Ureter (tissue), 1 donor: ENCODE measurements around the gene DDX17. TPM values are rescaled to one million over a fixed set of nuclear protein-coding genes. Genes with fewer than 3 reads are reported as not detected.
A peak's percentile ranks its signal among the peaks of the same experiment; 100 is the strongest.

Source experiments
- DNase-seq: peaks from one replicate; pipeline ENCODE4 v3.0.0-alpha.2; 2020; ENCODE audit warnings: low spot score
- total RNA-seq: library from RNA; stranded (reverse); gene quantifications from one replicate; pipeline ENCODE4 v1.2.4, GENCODE V29; 2023
- donor health status: DM: yes; HTN: yes; CAD: no.

Gene DDX17
- total RNA-seq, 1 donor from 2014 or later, result 593 TPM

- DNase-seq, result no peak
These were observed 40.2 kb downstream of the DDX17 start for GRCh38 chr22:38465673-38466490.

- no peak for DNase-seq
These were observed 41.0 kb downstream of the DDX17 start for GRCh38 chr22:38464992-38465672.

- no peak for DNase-seq
These were observed 42.9 kb downstream of the DDX17 start for GRCh38 chr22:38462960-38463784.

- peak; percentile 80 for DNase-seq
These were observed 44.6 kb downstream of the DDX17 start for GRCh38 chr22:38461414-38462081.

GRCh38 chr22:38461057-38461413 is 45.1 kb downstream of the DDX17 start:
- DNase-seq, result no peak

- no peak for DNase-seq
These were observed 45.7 kb downstream of the DDX17 start for GRCh38 chr22:38460426-38460840.

GRCh38 chr22:38456841-38457699 is 49.0 kb downstream of the DDX17 start:
- no peak for DNase-seq

GRCh38 chr22:38456272-38456835 is 49.8 kb downstream of the DDX17 start:
- no peak for DNase-seq

- no peak for DNase-seq
These were observed 50.4 kb downstream of the DDX17 start for GRCh38 chr22:38455530-38456271.

GRCh38 chr22:38455076-38455529 is 51.0 kb downstream of the DDX17 start, which contains the start of gene KCNJ4:
TSS of gene KCNJ4 (minus strand) at chr22:38455199. CDS start at chr22:38428132, 27,067 bp downstream.
- DNase-seq, result no peak

- DNase-seq, result no peak
These were observed 51.6 kb downstream of the DDX17 start for GRCh38 chr22:38454353-38455075.

- DNase-seq, result no peak
These were observed 52.1 kb downstream of the DDX17 start for GRCh38 chr22:38453996-38454352.

- no peak for DNase-seq
These were observed 52.9 kb downstream of the DDX17 start for GRCh38 chr22:38453066-38453672.

GRCh38 chr22:38452373-38453065 is 53.6 kb downstream of the DDX17 start:
- no peak for DNase-seq

GRCh38 chr22:38451864-38452263 is 54.2 kb downstream of the DDX17 start:
- DNase-seq, result no peak

GRCh38 chr22:38451404-38451803 is 54.7 kb downstream of the DDX17 start:
- no peak for DNase-seq

- no peak for DNase-seq
These were observed 55.8 kb downstream of the DDX17 start for GRCh38 chr22:38450234-38450797.

GRCh38 chr22:38449776-38450175 is 56.3 kb downstream of the DDX17 start:
- DNase-seq, result no peak
